Thoracic aorta (tissue), 2 donors: Measurements from ENCODE around the gene LRRC36. TPM values are rescaled to one million over a fixed set of nuclear protein-coding genes. Genes with fewer than 3 reads are reported as not detected.

ENCODE experiments used
- ATAC-seq: fragments of 150-250 bp; one replicate; pipeline ENCODE4 v1.8.0; 2017; ENCODE audit warnings: low read depth; ENCODE audit not compliant: insufficient number of reproducible peaks, low FRiP score
- DNase-seq: peaks from one replicate; pipeline ENCODE4 v3.0.0-alpha.2; 2020; ENCODE audit warnings: low spot score
- H3K27ac ChIP-seq, 2 donors: fragments of 200-600 bp; sonication (generic); 1 replicate in 1 of 2; 2 replicates in 1 of 2; pipeline ENCODE4 v1.5.1; 2016; ENCODE audit warnings: mild to moderate bottlenecking in 2 of 2, moderate library complexity in 2 of 2
- H3K27me3 ChIP-seq: fragments of 200-600 bp; sonication (generic); replicated peaks from 2 replicates; pipeline ENCODE4 v1.6.0; 2016; ENCODE audit warnings: mild to moderate bottlenecking; ENCODE audit not compliant: insufficient read depth
- H3K36me3 ChIP-seq: fragments of 200-600 bp; sonication (generic); one replicate; pipeline ENCODE4 v1.5.1; 2016
- H3K4me1 ChIP-seq, 2 donors: fragments of 200-600 bp; sonication (generic); 1 replicate in 1 of 2; 2 replicates in 1 of 2; pipeline versions ENCODE4 v1.5.1 to v1.6.0; 2016; ENCODE audit warnings: low read depth in 2 of 2, mild to moderate bottlenecking in 1 of 2; ENCODE audit not compliant: control insufficient read depth in 1 of 2
- H3K4me3 ChIP-seq: fragments of 200-600 bp; sonication (generic); 2 replicates; pipeline ENCODE4 v1.5.1; 2016; ENCODE audit warnings: mild to moderate bottlenecking
- H3K9me3 ChIP-seq: fragments of 200-600 bp; sonication (generic); 2 replicates; pipeline ENCODE4 v1.5.1; 2016
- CTCF ChIP-seq: fragments of 200-600 bp; sonication (generic); IDR thresholded peaks from one replicate; pipeline ENCODE4 v1.5.1; 2019; ENCODE audit warnings: antibody characterized with exemption
- total RNA-seq, 2 donors: library from RNA; depleted of rRNA; stranded (reverse); fragments of >200 nt; gene quantifications; one replicate each; pipeline versions ENCODE4 v1.1.0 to v1.2.3, GENCODE V29; 2016

Gene LRRC36
- total RNA-seq, 2 donors from 2014 or later = not detected

DNA sequence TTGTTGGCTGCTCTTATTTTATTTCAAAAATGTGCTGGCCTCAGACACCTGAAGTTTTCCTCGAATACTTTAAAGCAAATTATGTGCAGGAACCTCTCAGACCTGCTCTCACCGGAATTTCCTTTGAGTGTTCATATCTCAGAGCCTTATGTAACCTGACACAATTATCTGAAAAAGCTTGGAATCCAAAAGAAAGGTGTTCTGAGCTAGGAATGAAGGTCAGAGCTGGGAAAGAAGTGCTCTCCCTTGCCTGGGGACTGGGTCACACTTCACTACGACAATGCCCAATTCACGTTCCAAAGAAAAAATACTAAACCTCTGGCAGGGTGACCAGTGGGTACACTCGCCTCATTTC, 97.6 kb downstream of the LRRC36 start:
- no peak for TF ChIP-seq CTCF
- H3K36me3 ChIP-seq = no peaks in the 10 kb centered on the region
- no peaks in the 10 kb centered on the region for H3K4me1 ChIP-seq
- H3K27ac ChIP-seq = no peak overlapping the region
- no peaks in the 10 kb centered on the region for H3K9me3 ChIP-seq
- no peak for DNase-seq
- no peaks in the 10 kb centered on the region for H3K27me3 ChIP-seq
- no peak for ATAC-seq
- no peak overlapping the region for H3K4me3 ChIP-seq

- no peaks in the 10 kb centered on the region for H3K9me3 ChIP-seq
- DNase-seq (no peak), ATAC-seq (no peak)
- H3K36me3 ChIP-seq = no peaks in the 10 kb centered on the region
- H3K27ac ChIP-seq = no peak overlapping the region
- no peaks in the 10 kb centered on the region for H3K4me1 ChIP-seq
- TF ChIP-seq CTCF = no peak
- no peaks in the 10 kb centered on the region for H3K27me3 ChIP-seq
- no peak overlapping the region for H3K4me3 ChIP-seq
These were observed 98.4 kb downstream of the LRRC36 start for GRCh38 chr16:67425061-67425460.

DNA sequence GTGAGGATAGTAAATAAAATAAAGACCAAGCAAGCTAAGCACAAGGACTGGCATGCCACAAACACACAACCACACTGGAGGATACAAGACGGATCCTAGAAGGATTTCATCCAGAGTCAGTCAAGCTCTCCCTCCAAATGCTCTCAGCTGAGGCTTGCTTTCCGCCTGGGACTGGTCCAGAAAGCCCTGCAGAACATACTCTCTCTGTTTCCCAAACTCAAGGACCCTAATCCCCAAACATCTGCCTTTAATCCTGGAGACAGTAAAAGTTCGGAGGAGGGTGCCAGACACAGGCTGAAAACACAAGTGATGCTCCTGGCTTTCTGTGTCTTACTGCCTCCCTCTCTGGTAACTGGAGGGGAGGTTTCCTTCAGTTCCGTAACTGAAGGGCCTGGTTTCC, 99.0 kb downstream of the LRRC36 start:
- H3K27me3 ChIP-seq = no peaks in the 10 kb centered on the region

DNA sequence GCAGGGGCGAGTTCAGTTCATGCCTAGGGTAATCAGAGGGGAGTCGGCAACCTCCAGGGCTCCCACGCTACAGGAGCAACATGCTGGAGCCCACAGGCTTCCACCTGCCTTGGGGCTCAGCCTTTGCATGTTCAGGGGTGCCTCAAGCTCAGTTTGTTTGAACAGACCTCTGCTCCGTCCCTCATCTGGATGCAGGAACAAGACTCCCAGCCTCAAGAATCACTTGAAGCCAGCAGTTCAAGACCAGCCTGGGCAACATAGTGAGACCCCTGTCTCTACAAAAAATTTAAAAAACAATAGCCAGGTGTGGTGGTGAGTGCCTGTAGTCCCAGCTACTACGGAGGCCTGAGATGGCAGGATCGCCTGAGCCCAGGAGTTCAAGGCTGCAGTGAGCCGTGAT, 99.4 kb downstream of the LRRC36 start:
- peaks cover 0 to 7% of the 10 kb centered on the region in 2 donors for H3K4me1 ChIP-seq
- no peaks in the 10 kb centered on the region for H3K27me3 ChIP-seq
- ATAC-seq (no peak), DNase-seq (no peak)
- no peak overlapping the region for H3K4me3 ChIP-seq
- H3K27ac ChIP-seq = no peak overlapping the region
- no peaks in the 10 kb centered on the region for H3K36me3 ChIP-seq
- TF ChIP-seq CTCF = no peak
- H3K9me3 ChIP-seq = no peaks in the 10 kb centered on the region

More for the DNA sequence above, 99.0 kb downstream of the LRRC36 start:
- Histone ChIP-seq H3K4me3 (no peak overlapping the region), H3K9me3 (no peaks in the 10 kb centered on the region), H3K36me3 (no peaks in the 10 kb centered on the region), H3K27ac (no peak overlapping the region), H3K4me1 (peaks cover 0 to 5% of the 10 kb centered on the region in 2 donors)
- DNase-seq (no peak), ATAC-seq (no peak)
- no peak for TF ChIP-seq CTCF

DNA sequence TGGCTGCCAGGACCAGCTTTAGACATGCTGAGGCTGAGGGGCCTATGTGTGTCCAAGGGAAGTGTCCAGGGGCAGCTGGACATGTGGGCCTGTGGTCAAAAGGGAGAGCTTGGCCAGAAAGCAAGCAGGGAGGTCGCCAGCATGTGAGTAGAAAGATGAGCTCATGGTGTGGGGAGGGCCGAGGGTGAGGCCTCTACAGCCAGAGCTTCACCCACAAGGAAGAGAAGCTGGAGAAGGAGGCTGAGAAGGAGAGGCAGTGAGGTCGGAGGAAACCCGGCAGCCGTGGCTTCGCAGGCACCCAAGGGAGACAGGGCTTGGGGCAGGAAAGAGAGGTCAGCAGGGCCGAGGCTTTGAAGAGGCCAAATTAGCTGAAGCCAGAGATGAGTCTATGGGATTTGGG, 100.3 kb downstream of the LRRC36 start:
- Histone ChIP-seq H3K27ac (no peak overlapping the region), H3K36me3 (no peaks in the 10 kb centered on the region), H3K9me3 (no peaks in the 10 kb centered on the region), H3K4me1 (peaks cover 0 to 14% of the 10 kb centered on the region in 2 donors), H3K27me3 (no peaks in the 10 kb centered on the region), H3K4me3 (no peak overlapping the region)
- no peak for DNase-seq
- no peak for ATAC-seq
- TF ChIP-seq CTCF = no peak
